Measurements from ENCODE around the gene ARAP1. TPM values are rescaled to one million over a fixed set of nuclear protein-coding genes. Genes with fewer than 3 reads are reported as not detected.

ARAP1 gene
- total and polyA plus RNA-seq, 8 donors, result 32.2 to 201 (median 69.8) TPM

GRCh38 chr11:72727521-72727920, 24.7 kb downstream of the ARAP1 start:
- Histone ChIP-seq H3K27ac (no peak overlapping the region), H3K9me3 (no peaks in the 10 kb centered on the region), H3K4me1 (peaks cover 12 to 42% (median 23%) of the 10 kb centered on the region in 4 donors), H3K4me3 (no peak overlapping the region), H3K36me3 (peaks cover 0 to 33% (median 8%) of the 10 kb centered on the region in 4 donors), H3K27me3 (no peaks in the 10 kb centered on the region)
- intact Hi-C loops (cut with DNase I; ENCODE audit: low total_unique reads), result loop anchor here (10.0 kb wide), 1 partner anchor 87 kb away; the partner anchor contains the start of gene ATG16L2
- TF ChIP-seq EP300 (IDR thresholded peaks at IDR 0.05) (no peak), POLR2A (IDR thresholded peaks at IDR 0.05) (no peak), CTCF (IDR thresholded peaks at IDR 0.05) (no peak), POLR2AphosphoS5 (IDR thresholded peaks at IDR 0.05) (no peak)
- DNase-seq, result no peak
- 59 to 79% (median 75%) methylated on average over 3 to 4 of the region's 4 CpGs for WGBS, 5 donors

- Histone ChIP-seq H3K9me3 (no peaks in the 10 kb centered on the region), H3K27me3 (no peaks in the 10 kb centered on the region), H3K36me3 (peaks cover 0 to 25% (median 8%) of the 10 kb centered on the region in 4 donors), H3K27ac (no peak overlapping the region), H3K4me1 (peaks cover 17 to 43% (median 27%) of the 10 kb centered on the region in 4 donors), H3K4me3 (no peak overlapping the region)
- TF ChIP-seq EP300 (IDR thresholded peaks at IDR 0.05), result no peak
- TF ChIP-seq CTCF (IDR thresholded peaks at IDR 0.05), result no peak
- no peak for TF ChIP-seq POLR2A (IDR thresholded peaks at IDR 0.05)
- TF ChIP-seq POLR2AphosphoS5 (IDR thresholded peaks at IDR 0.05), result no peak
- 86 to 95% (median 90%) methylated on average over 20 to 40 of the region's 40 CpGs for WGBS, 5 donors
- intact Hi-C loops (cut with DNase I; ENCODE audit: low total_unique reads), result loop anchor here (10.0 kb wide), 1 partner anchor 88 kb away; the partner anchor contains the start of gene ATG16L2
- no peak for DNase-seq
These were observed 25.7 kb downstream of the ARAP1 start for GRCh38 chr11:72726266-72727220.

- TF ChIP-seq POLR2A (IDR thresholded peaks at IDR 0.05) (no peak), CTCF (IDR thresholded peaks at IDR 0.05) (no peak), EP300 (IDR thresholded peaks at IDR 0.05) (no peak), POLR2AphosphoS5 (IDR thresholded peaks at IDR 0.05) (no peak)
- H3K36me3 ChIP-seq, result peaks cover 0 to 17% (median 6%) of the 10 kb centered on the region in 4 donors
- H3K4me3 ChIP-seq, result no peak overlapping the region
- 74 to 91% (median 85%) methylated on average over 3 to 4 of the region's 4 CpGs for WGBS, 5 donors
- H3K27ac ChIP-seq, result peak overlapping the region in 2 of 5 donors; percentile 25 to 37
- H3K27me3 ChIP-seq, result no peaks in the 10 kb centered on the region
- no peak for DNase-seq
- H3K4me1 ChIP-seq, result peaks cover 26 to 52% (median 36%) of the 10 kb centered on the region in 4 donors
- no peaks in the 10 kb centered on the region for H3K9me3 ChIP-seq
- intact Hi-C loops (cut with DNase I; ENCODE audit: low total_unique reads), result loop anchor here (10.0 kb wide), 1 partner anchor 89 kb away; the partner anchor contains the start of gene ATG16L2
These were observed 26.5 kb downstream of the ARAP1 start for GRCh38 chr11:72725724-72726028.

DNA sequence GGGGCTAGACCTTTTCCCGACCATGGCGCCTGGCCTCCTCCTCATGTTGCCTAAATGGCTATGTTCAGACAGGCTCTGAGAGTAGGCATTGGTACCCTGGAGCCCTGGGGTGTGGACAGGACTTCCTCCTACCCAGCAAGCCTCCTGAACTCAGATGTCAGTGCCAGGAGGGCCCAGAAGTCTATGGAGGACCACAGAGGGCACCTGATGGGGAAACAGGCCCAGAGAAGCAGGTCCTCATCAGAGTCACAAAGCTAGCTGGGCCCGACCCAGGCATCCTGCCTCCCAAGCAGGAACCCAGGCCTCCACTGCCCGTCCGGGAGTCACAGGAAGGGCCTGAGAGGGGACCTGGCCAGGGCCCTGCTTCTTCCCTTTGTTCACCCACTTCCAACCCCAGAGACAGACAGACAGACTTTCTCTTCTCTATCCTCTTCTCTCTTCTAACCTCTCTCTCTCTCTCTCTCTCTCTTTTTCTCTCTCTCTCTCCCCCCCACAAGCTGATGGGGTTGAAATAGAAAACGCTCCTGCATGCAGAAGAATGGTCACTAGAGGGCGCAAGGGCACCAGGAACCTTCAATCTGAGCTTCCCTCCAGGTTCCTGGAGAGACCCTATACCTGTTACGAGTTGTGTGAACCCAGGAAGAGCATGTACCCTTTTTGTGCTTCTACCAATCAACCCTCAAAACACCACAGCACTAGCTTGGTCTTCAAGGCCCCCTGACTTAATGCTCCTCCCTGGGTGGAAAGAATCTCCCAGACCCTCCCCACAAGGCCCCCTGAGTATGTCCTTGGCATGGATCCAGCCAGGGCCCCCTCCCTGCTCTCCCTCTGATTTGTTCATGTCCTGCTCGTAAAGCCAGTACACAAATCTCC, 27.1 kb downstream of the ARAP1 start:
- DNase-seq, result peak; percentile 81 to 95
- 38 to 57% (median 53%) methylated on average over 7 to 9 of the region's 9 CpGs for WGBS, 5 donors
- Histone ChIP-seq H3K27ac (peak overlapping the region in 2 of 5 donors; percentile 25 to 37), H3K36me3 (peaks cover 0 to 17% (median 6%) of the 10 kb centered on the region in 4 donors), H3K27me3 (no peaks in the 10 kb centered on the region), H3K4me1 (peaks cover 32 to 53% (median 42%) of the 10 kb centered on the region in 4 donors), H3K4me3 (no peak overlapping the region), H3K9me3 (no peaks in the 10 kb centered on the region)
- intact Hi-C loops (cut with DNase I; ENCODE audit: low total_unique reads), result loop anchor here (10.0 kb wide), 1 partner anchor 90 kb away; the partner anchor contains the start of gene ATG16L2
- TF ChIP-seq CTCF (IDR thresholded peaks at IDR 0.05), result peak in 5 of 7 experiments; percentile 73 to 96 (median 90)
- no peak for TF ChIP-seq EP300 (IDR thresholded peaks at IDR 0.05)
- TF ChIP-seq POLR2A (IDR thresholded peaks at IDR 0.05), result no peak
- TF ChIP-seq POLR2AphosphoS5 (IDR thresholded peaks at IDR 0.05), result peak in 1 of 3 donors; percentile 44
